Muscle layer of duodenum (tissue), 2 donors: Measurements from ENCODE around the gene SNRNP200.
A peak's percentile ranks its signal among the peaks of the same experiment; 100 is the strongest.

ENCODE experiments used
- H3K27ac ChIP-seq: one replicate; pipeline ENCODE4 v1.7.0; 2013; ENCODE audit warnings: mild to moderate bottlenecking, low read length
- H3K27me3 ChIP-seq: one replicate; pipeline ENCODE4 v1.7.0; 2013; ENCODE audit warnings: low read depth, mild to moderate bottlenecking, control low read depth, low read length
- H3K36me3 ChIP-seq, 2 donors: one replicate each; pipeline ENCODE4 v1.7.0; 2013; ENCODE audit warnings: low read length in 2 of 2, control low read depth in 1 of 2, mild to moderate bottlenecking in 1 of 2; ENCODE audit not compliant: insufficient read depth in 2 of 2, control insufficient read depth in 1 of 2
- H3K4me1 ChIP-seq, 2 donors: one replicate each; pipeline ENCODE4 v1.7.0; 2013; ENCODE audit warnings: low read length in 2 of 2, mild to moderate bottlenecking in 2 of 2, control low read depth in 1 of 2, moderate library complexity in 1 of 2; ENCODE audit not compliant: insufficient read depth in 2 of 2, control insufficient read depth in 1 of 2
- H3K4me3 ChIP-seq, 2 donors: one replicate each; pipeline ENCODE4 v1.7.0; 2013; ENCODE audit warnings: low read length in 2 of 2, low read depth in 1 of 2, mild to moderate bottlenecking in 1 of 2
- H3K9me3 ChIP-seq, 2 donors: one replicate each; pipeline ENCODE4 v1.7.0; 2013; ENCODE audit warnings: low read length in 2 of 2, control low read depth in 1 of 2, mild to moderate bottlenecking in 1 of 2; ENCODE audit not compliant: control insufficient read depth in 1 of 2
- donor health status: healthy.

SNRNP200 gene

DNA sequence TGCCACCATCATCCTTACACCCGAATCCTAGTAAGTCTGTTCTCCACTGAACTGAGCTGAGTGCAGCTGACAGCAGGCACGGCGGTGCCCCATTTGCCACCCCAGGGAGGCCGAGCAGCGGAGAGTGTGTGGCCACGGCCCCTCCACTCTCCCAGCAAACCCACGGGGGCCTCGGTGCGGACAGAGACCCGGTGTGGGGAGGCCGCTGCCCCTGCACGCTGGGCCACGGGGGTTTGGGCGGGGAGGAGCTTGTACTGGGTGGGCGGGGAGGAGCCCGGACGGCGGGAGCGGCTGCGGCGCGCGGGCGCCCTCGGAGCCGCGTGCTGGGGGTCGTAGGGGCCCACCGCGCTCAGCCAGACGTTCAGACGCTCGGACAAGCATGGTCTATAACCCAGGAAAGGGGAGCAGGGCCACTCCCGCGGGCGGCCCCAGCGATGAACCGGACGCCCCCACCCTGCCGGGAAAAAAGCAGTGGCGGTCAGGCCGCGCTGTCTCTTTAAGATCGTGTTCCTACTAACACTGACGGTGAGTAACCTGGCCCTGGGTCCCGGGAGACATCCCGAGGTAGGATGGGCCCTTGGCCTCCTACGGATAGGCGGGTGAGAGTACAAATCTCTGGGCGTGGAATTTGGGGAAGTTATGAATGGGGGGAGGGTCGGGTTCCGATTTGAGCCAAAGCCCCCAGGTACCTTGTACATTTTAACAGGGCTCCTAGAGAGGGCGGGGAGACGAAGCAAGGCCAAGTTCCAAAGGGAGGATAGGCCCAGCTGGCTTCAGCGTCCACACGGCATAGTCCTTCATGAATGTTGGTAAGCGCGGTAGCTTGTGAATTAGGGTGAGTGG lies 19.9 kb upstream of the SNRNP200 start, which contains the start of gene ITPRIPL1:
TSS of gene ITPRIPL1 (plus strand) at position 277 of the 843 bp plus-strand sequence. CDS start at position 800, 523 bp downstream.
- H3K4me1 ChIP-seq: peaks cover 0 to 14% of the 10 kb centered on the region in 2 donors
- peaks cover 20% of the 10 kb centered on the region for H3K27me3 ChIP-seq
- H3K9me3 ChIP-seq: no peaks in the 10 kb centered on the region
- no peaks in the 10 kb centered on the region for H3K36me3 ChIP-seq
- H3K4me3 ChIP-seq: peak within 1 kb of the TSS; percentile 50 to 67
- H3K27ac ChIP-seq: no peak within 1 kb of the TSS

DNA sequence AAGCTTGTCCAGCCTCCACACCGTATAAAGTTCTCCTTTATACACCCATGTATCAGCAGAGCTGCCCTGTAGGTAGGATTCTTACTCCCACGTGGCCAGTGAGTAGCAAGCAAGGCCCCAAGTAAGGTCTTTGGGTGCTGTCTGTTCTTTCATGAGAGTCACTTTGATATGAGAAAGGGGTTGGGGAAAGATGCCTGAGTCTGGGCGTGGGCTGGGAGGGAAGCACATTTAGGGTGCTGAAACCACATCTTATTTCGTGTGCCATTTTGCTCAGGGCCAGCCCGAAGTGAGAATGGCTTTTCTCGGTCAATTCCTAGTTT lies 19.3 kb upstream of the SNRNP200 start:
- Histone ChIP-seq H3K27me3 (peaks cover 20% of the 10 kb centered on the region), H3K9me3 (no peaks in the 10 kb centered on the region), H3K4me1 (peaks cover 0 to 14% of the 10 kb centered on the region in 2 donors), H3K4me3 (peak overlapping the region; percentile 50 to 67), H3K36me3 (no peaks in the 10 kb centered on the region), H3K27ac (no peak overlapping the region)

DNA sequence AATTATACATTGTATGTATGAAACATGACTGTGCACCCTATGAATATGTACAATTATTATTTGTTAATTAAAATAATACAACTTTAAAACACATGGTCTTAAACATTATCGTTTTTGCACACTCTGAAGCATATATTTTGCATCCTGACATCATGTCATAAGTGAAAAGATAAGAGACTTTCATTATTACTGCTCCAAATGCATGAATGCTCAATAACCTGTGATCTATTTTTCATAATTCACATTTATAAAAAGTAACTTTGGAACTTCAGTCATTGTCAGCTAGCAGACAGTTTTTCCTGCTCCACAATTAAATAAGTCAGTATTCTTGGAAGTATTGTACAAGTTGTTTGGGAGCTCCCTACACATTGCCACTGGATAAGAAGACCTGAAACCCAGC lies 18.5 kb upstream of the SNRNP200 start:
- H3K9me3 ChIP-seq: no peaks in the 10 kb centered on the region
- no peaks in the 10 kb centered on the region for H3K36me3 ChIP-seq
- H3K27me3 ChIP-seq: peaks cover 20% of the 10 kb centered on the region
- peaks cover 0 to 14% of the 10 kb centered on the region in 2 donors for H3K4me1 ChIP-seq
- no peak overlapping the region for H3K4me3 ChIP-seq
- no peak overlapping the region for H3K27ac ChIP-seq

DNA sequence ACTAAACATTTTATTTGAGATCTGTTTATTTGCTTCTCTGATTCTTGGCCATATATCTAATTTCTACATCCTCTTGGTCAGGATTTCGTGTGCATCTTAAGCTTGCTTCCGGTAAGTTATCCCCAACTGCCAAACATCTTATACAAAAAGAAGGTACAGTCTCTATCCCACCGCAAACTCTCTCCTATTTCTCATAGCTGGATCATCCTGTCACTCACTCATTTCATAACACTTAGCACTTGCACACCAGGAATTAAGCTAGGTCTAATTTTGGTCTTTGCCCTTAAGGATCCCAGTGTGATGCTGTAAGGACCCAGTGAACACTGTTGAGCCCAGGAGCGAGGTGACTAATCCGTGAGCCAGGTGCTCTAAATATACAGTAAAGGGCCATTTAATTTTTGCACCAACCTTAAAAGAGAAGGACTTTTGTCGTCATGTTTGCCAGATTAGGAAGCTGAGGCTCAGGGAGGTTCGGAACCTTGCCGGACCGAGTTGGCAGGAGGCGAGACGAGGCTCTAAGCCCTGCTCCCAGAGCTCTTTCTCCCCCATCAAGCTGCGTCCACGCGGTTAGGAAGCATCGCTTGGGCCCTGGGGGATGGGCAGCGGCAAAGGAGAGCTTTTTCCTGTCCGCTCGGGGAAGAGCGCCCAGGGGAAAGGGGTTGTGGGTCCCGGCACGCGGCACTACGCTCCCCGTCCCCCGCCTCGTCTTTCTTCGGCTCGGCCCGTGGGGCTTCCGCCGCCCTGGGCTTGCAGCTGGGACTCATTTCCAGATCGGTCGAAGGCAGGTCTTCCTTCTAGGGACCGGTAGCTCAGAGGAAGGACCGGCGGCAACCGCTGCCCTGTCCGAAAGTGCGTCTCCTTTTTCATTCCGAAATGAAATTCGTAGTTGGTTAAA lies 15.6 kb upstream of the SNRNP200 start:
- no peaks in the 10 kb centered on the region for H3K9me3 ChIP-seq
- H3K27ac ChIP-seq: no peak overlapping the region

DNA sequence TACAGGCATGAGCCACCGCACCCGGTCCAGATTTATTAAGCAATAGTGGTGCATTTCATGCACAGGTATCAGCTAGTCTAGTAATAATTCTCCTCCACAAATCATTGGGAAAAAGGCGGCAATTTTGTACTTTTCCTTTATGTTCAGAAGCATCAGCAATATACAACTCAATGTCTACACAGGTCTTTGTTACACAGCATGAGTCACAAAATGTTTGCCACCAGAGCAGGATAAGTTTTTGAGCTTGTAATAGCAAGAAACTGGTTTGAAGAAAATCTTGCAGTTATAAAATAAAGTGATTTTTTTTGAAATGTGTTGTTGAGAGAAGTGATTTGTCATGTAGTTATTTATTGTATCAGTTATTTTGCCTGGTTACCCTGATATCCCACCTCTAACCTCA lies 15.0 kb upstream of the SNRNP200 start:
- peaks cover 0 to 14% of the 10 kb centered on the region in 2 donors for H3K4me1 ChIP-seq
- no peak overlapping the region for H3K4me3 ChIP-seq
- no peaks in the 10 kb centered on the region for H3K9me3 ChIP-seq
- H3K27me3 ChIP-seq: peaks cover 20% of the 10 kb centered on the region
- no peaks in the 10 kb centered on the region for H3K36me3 ChIP-seq
- H3K27ac ChIP-seq: no peak overlapping the region

More for the DNA sequence above, 15.6 kb upstream of the SNRNP200 start:
- Histone ChIP-seq H3K27me3 (peaks cover 20% of the 10 kb centered on the region), H3K36me3 (no peaks in the 10 kb centered on the region), H3K4me1 (peaks cover 0 to 14% of the 10 kb centered on the region in 2 donors), H3K4me3 (peak overlapping the region; percentile 68 to 89)

DNA sequence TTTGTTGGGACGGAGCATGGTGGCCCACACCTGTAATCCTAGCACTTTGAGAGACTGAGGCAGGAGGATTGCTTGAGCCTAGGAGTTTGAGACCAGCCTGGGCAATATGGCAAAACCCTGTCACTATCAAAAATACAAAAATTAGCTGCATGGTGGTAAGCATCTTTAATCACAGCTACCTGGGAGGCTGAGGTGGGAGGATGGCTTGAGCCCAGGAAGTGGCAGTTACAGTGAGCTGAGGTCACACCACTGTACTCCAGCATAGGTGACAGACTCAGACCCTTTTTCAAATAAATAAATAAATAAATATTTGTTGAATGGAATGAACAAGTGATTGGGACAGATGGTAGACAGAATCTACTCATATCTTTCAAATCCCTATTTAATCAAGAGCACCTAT lies 14.1 kb upstream of the SNRNP200 start:
- no peaks in the 10 kb centered on the region for H3K9me3 ChIP-seq
- H3K4me3 ChIP-seq: no peak overlapping the region
- no peaks in the 10 kb centered on the region for H3K36me3 ChIP-seq
- peaks cover 0 to 14% of the 10 kb centered on the region in 2 donors for H3K4me1 ChIP-seq
- no peak overlapping the region for H3K27ac ChIP-seq
- peaks cover 13% of the 10 kb centered on the region for H3K27me3 ChIP-seq

DNA sequence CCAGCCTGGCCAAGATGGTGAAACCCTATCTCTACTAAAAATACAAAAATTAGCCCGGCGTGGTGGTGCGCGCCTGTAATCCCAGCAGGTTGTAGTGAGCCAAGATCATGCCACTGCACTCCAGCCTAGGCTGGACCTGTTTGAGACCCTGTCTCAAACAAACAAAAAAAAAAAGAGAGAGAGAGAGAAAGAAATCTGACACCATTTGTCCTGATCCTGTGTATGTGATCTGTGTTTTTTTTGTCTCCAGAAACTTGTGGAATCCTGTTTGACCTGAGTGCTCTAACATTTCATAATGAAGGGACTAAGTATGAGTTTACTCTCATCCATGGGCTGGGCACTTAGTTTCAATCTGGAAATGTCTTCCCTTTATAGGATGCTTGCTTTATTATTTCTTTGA lies 13.4 kb upstream of the SNRNP200 start:
- Histone ChIP-seq H3K36me3 (no peaks in the 10 kb centered on the region), H3K9me3 (no peaks in the 10 kb centered on the region), H3K27ac (no peak overlapping the region), H3K27me3 (peaks cover 11% of the 10 kb centered on the region), H3K4me1 (peaks cover 0 to 14% of the 10 kb centered on the region in 2 donors), H3K4me3 (no peak overlapping the region)

DNA sequence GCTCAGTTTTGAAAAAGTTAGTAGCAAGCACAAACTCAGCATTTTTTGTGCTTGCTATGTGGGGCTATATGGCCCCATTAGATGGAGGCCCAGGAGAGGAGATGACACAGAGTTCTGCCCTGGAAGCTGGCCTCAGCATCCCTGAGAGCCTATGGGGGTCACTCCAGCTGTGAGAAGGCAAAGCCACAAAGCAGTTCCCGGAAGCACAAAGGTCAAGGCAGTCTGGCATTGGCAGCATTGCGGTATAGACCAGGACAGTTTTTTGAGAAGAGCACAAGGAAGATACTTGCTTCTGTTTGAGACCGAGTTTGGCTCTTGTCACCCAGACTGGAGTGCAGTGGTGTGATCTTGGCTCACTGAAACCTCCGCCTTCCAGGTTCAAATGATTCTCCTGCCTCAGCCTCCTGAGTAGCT lies 12.2 kb upstream of the SNRNP200 start:
- Histone ChIP-seq H3K27ac (no peak overlapping the region), H3K27me3 (peaks cover 9% of the 10 kb centered on the region), H3K4me1 (peaks cover 0 to 14% of the 10 kb centered on the region in 2 donors), H3K9me3 (no peaks in the 10 kb centered on the region), H3K36me3 (no peaks in the 10 kb centered on the region), H3K4me3 (no peak overlapping the region)

DNA sequence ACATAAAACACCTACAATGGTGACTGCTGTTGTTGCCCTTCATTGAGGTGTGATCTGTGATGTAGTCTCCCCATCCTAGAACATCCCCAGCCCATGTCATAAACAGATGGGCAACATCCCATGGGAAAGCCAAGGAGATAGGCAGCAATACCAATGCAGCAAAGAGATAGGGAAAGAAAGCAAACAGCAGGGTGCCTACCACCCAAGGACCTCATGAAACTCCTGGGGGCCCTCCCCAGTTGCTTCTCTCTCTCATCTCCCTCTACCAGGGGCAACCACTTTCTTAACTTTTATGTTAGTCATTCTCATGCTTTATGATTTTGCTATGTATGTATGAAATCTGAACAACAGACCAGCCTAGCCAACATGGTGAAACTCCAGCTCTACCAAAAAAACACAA lies 11.7 kb upstream of the SNRNP200 start:
- Histone ChIP-seq H3K4me1 (peaks cover 0 to 12% of the 10 kb centered on the region in 2 donors), H3K9me3 (no peaks in the 10 kb centered on the region), H3K27me3 (peaks cover 9% of the 10 kb centered on the region), H3K27ac (no peak overlapping the region), H3K36me3 (no peaks in the 10 kb centered on the region), H3K4me3 (no peak overlapping the region)

DNA sequence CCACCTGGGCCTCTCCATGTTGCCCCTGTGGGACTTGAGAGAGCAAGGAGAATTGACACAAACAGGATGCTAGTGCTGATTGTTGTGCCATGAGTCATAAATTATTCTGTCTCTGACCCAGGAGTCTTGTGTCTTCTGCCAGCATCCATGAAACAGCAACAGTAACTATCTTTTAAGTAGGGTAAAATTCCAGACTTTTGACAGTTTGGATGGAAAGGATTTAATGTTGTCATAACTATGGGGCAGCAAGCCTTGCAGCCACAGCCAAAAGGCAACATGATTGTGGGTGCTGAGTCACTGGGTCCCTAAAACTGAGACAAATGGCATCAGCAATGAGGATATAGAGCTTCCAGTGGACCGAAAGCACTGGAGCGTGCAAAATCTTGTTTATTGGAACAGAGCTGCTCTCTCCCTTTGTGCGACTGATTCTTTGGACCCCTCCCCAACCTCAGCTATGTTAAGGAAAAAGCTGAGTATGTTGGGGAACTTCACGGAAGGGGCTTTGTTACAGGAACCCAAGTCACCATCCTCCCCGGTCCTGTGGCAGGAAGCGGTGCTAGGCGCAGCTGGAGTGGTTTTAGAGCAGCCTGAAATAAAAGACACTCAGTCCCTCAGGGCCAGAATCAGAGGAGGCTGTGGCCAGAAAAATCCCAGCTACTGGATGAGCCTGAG lies 10.2 kb upstream of the SNRNP200 start:
- Histone ChIP-seq H3K27ac (no peak overlapping the region), H3K4me1 (peaks cover 0 to under 1% of the 10 kb centered on the region in 2 donors), H3K4me3 (no peak overlapping the region), H3K9me3 (no peaks in the 10 kb centered on the region), H3K27me3 (peaks cover under 1% of the 10 kb centered on the region), H3K36me3 (no peaks in the 10 kb centered on the region)

DNA sequence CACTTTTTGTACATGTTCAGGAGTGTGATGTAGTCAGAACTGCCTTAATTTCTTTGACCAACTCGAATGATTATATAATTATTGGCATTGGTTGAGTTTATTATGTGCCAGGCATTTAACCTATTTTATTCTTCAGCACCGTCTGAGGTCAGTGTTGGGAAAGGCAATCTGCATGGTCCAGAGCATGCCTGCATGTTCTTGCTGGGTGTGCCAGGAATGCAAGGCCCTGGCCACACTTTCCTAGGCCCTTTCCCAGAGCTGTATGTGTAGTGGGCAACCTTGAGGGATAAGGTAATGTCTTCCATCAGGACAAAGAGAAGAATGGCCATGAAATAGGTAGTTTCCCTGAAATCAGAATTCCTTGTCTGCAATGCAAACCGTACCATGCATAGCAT lies 9.7 kb upstream of the SNRNP200 start:
- Histone ChIP-seq H3K4me3 (no peak overlapping the region), H3K36me3 (no peaks in the 10 kb centered on the region), H3K27ac (no peak overlapping the region), H3K4me1 (no peaks in the 10 kb centered on the region), H3K9me3 (no peaks in the 10 kb centered on the region), H3K27me3 (no peaks in the 10 kb centered on the region)
